Pericardium fibroblast (primary cell): Measurements from ENCODE around the gene CRYBG2. TPM values are rescaled to one million over a fixed set of nuclear protein-coding genes. Genes with fewer than 3 reads are reported as not detected.

Experiments
- total RNA-seq: library from RNA; depleted of rRNA; stranded (reverse); fragments of >200 nt; gene quantifications from 2 replicates; pipeline ENCODE4 v1.2.3, GENCODE V29; 2015

CRYBG2 gene, protein sequence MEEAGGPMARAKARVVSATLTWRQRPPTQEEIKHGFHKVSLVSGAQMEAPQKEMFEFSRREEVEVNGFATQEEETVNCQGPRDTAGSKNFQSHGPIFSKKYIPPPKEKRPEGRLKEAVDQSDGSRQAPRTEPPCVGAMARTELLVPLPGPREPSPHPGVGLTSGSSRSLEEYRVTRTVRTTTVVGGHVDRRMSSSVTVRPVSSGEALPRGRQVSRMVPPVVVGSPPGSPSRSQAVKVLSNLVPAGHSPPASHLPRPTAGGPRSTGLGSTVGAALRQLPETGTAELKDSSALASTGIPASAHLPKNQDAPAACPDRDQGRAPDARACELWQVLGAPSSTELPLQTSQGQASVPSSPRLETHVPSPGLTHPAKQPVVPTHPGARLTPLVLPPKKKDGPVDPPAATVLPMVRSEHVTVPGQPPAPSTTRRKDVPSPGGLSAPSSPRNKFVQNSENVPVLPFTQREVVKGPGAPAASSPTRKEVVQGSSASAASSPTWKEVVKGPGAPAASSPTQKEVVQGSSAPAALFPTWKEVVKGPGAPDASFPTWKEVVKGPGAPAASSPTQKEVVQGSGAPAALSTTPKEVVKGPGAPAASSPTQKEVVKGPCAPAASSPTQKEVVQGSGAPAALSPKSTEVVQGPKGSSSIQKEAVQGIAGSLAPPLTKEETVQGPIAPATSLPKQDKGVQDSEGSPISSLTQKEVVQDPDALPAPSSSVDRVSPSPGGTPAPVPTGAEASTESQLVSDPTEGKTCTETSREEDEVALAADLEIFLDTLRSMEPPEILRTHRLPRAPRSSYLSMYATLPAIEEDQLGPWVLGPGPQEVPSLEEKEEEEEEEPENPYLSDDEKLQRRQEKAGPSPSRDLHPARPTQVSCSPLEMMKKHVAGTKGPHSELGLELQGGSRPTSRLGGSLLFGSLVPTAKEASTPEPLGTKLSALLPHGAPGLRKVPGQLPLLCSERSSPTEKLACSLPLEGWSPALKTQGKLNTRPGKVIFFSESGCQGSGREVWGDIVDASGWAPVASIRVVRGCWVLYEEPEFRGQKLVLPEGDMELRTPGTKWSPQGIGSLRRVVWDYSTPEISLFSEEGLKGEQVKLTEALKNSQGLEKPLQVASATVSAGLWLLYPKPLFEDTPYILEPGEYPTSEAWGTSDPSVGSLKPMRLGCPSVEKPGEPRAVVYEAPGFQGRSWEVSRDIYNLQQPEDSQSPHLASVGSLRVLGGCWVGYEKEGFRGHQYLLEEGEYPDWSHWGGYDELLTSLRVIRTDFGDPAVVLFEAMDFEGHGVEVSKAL (N-terminal part only)
- not detected in 2 replicates for total RNA-seq

GRCh38 chr1:26353976-26354820 is at the start of gene CRYBG2:
Gene CRYBG2 (minus strand): TSS chr1:26354130. CDS start chr1:26346657, 7,473 bp downstream.

DNA sequence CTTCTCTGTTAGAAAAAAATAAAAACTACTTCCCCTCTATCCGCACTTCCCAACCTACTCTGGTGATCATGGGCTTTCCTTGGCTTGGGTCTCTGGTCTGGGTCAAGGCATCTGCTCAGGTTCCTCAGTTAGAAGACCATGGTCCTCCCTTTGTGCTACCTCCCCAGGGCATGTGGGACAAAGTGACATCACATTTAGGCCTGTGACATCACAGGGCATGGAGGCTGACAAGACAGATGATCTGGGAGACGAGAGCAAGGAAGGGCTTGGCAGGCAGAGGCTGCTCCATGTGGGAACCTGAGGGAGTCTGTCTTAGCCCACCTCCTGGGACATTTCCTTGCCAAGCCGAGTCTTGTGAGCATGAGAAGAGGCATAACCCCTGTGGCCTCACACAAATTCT is 18.7 kb upstream of the CRYBG2 start, which contains the start of gene ZNF683:
Gene ZNF683 (minus strand): TSS at position 140 of the 400 bp plus-strand sequence. CDS start 4,179 bp downstream, outside the sequence.

DNA sequence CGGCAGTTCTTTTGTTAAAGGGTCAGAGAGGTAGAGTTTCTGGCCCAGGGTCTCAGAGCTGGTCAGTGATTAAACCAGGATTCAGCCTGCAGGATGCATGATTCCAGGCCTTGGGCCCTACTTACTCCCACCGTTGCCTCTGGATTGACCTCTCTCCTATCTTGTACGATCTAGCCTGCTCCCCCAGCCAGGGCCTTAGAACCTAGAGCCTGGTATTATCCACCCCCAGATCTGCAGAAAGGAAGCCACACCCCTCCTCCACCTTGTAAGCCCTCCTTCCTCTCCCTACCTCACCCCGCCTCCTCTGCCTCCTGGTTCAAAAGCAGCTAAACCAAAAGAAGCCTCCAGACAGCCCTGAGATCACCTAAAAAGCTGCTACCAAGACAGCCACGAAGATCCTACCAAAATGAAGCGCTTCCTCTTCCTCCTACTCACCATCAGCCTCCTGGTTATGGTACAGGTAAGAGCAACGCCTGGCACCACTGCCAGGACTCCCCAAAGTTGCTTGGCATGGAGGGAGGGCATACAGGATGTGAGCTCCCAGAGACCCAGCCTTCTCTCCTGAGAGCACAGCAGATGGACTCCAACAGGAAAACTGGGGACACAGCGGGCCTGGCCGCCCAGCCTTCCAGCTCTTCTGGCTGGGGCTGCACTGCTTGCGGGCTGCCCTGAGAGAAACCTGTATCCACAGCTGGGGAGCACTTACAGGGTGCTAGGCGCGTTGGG is 36.2 kb downstream of the CRYBG2 start, which contains the start of gene CD52:
Gene CD52 (plus strand): TSS at position 347 of the 726 bp plus-strand sequence. CDS start 60 bp downstream, at position 407.

DNA sequence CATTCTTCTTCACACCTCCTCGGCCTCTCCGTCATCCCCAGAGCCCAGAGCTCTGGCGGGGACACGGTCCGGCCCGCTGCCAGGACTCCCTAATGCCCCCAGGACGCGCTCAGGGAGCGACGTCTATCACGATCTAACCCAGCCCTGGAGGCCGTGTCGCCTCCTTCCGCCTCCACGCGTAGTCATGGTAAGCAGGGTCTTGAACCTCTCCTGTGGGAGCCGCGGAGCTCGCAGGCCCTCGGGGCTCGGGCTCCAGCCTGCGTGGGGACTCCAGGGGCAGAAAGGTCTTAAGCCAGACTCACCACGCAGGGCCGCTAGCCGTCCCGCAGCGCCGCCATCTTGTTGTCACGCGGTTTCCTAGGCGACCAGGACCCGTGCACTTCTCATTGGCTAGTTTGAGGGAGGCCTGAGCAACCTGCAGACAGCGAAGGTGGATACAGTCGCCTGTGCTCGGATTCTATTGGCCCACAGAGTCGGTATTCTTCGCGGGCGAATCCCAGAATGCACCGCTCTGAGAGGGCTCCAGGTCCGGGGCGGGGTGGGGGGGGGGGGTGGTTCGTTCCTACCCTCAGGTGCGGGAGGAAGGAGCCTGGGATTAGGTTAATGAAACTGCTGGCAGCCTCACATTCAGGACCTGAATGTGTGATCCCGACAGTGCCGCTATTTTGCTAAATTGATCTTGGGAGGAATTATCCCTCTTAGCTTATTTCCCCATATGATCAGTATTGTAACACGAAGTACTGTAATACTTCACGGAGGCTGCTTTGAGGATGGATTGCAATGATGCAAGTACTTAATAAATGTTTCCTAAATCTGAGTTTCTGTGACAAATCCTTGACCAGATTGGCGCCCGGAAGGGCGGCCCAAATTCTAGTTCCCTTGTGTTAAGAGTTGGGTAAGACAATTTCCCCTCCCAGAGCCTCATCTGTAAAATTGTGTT is 47.4 kb downstream of the CRYBG2 start, which contains the start of gene UBXN11:
Gene UBXN11 (minus strand): TSS at position 347 of the 940 bp plus-strand sequence. CDS start 3,753 bp downstream, outside the sequence.

DNA sequence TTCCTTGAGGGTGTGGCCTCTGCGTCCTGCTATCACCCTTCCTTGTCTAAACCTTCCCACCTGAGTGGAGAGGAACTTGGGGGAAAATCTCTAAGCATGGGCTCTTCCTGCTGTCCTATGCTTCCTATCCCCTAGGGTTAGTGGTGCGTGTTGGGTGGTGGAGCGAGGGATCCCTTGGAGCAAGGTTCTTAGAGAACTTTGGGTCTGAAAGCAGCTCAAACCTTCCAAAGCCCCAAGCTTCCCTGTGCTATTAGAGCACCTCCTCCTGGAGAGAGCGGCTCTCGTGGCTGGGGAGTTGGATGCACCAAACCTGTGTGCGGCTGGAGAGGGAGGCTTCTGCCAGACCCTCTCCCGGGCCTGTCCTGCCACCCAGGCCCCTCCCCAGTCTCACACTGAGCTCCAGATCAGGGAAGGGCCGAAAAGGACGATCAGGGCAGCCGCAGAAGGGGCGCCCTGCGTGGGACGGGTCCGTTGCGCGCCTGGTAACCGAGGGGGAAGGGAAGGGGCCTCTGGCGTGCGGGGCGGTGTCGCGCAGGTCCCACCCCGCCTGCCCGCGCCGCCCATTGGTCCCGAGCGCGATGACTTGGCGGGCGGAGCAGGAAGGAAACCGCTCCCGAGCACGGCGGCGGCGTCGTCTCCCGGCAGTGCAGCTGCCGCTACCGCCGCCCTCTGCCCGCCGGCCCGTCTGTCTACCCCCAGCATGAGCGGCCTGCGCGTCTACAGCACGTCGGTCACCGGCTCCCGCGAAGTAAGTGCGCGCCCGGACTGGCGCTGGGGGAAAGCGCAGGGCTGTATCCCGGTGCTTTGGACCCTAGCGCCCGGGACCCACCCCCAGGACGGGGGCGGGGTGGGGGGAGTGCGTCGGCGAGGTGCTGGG is 74.2 kb downstream of the CRYBG2 start, which contains the start of gene SH3BGRL3:
Gene SH3BGRL3 (plus strand): TSS at position 631 of the 877 bp plus-strand sequence. CDS start 70 bp downstream, at position 701.

Other genes with a start within 250 kb of the CRYBG2 start
- gene PDIK1L, start 242.3 kb downstream of the CRYBG2 start, total RNA-seq, result 1.7 and 1.9 TPM in 2 replicates
- gene FAM110D, start 195.1 kb downstream of the CRYBG2 start, total RNA-seq, result 0.43 TPM in 1 of 2 replicates, not detected in the other
- not detected in 2 replicates for gene C1orf232, start 185.2 kb downstream of the CRYBG2 start, total RNA-seq
- gene ZNF593, start 184.2 kb downstream of the CRYBG2 start, total RNA-seq, result 36.7 and 58.7 TPM in 2 replicates
- 0.23 TPM in 1 of 2 replicates, not detected in the other for gene ZNF593OS, start 182.3 kb downstream of the CRYBG2 start, total RNA-seq
- gene CNKSR1, start 176.6 kb downstream of the CRYBG2 start, total RNA-seq, result 0.17 and 1.8 TPM in 2 replicates
- gene CATSPER4, start 163.5 kb downstream of the CRYBG2 start, total RNA-seq, result not detected in 2 replicates
- gene CEP85, start 119.9 kb downstream of the CRYBG2 start, total RNA-seq, result 6.0 TPM in 2 replicates
- 121 and 201 TPM in 2 replicates for gene SH3BGRL3, start 74.0 kb downstream of the CRYBG2 start, total RNA-seq
- 2.2 and 2.8 TPM in 2 replicates for gene UBXN11, start 47.5 kb downstream of the CRYBG2 start, total RNA-seq
- gene CD52, start 36.2 kb downstream of the CRYBG2 start, total RNA-seq, result not detected in 2 replicates
- gene ZNF683, start 18.6 kb upstream of the CRYBG2 start, total RNA-seq, result not detected in 2 replicates
- not detected in 2 replicates for gene LIN28A, start 56.7 kb upstream of the CRYBG2 start, total RNA-seq
- 27.4 and 32.0 TPM in 2 replicates for gene DHDDS, start 78.2 kb upstream of the CRYBG2 start, total RNA-seq
- gene HMGN2, start 118.3 kb upstream of the CRYBG2 start, total RNA-seq, result 272 and 287 TPM in 2 replicates
- 0.77 and 2.0 TPM in 2 replicates for gene RPS6KA1, start 175.6 kb upstream of the CRYBG2 start, total RNA-seq